CD14-positive monocyte (primary cell): ENCODE results near the gene SCART1. TPM values are rescaled to one million over a fixed set of nuclear protein-coding genes. Genes with fewer than 3 reads are reported as not detected.

Experiments used
- DNase-seq, 3 donors: peaks; one replicate each; pipeline ENCODE4 v3.0.0-alpha.2; 2011 to 2022
- H2AFZ ChIP-seq: 2 replicates; pipeline ENCODE4 v1.6.0; 2012; ENCODE audit warnings: mild to moderate bottlenecking, low read depth, low read length, inconsistent platforms; ENCODE audit not compliant: insufficient read depth, poor library complexity, severe bottlenecking
- H3K27ac ChIP-seq, 2 donors: 1 replicate in 1 of 2; 2 replicates in 1 of 2; pipeline ENCODE4 v1.5.1; 2012 to 2013; ENCODE audit warnings: low read length in 2 of 2, control low read depth in 1 of 2, inconsistent platforms in 1 of 2, low read depth in 1 of 2, mild to moderate bottlenecking in 1 of 2
- H3K27me3 ChIP-seq, 2 donors: one replicate each; pipeline versions ENCODE4 v1.6.0 to v1.6.1; 2011 to 2013; ENCODE audit warnings: low read length in 2 of 2; ENCODE audit not compliant: control insufficient read depth in 2 of 2, insufficient read depth in 2 of 2
- H3K36me3 ChIP-seq, 2 donors: replicated peaks in 1 of 2; 1 replicate in 1 of 2; 2 replicates in 1 of 2; pipeline versions ENCODE4 v1.5.1 to v1.6.1; 2012 to 2013; ENCODE audit warnings: low read length in 2 of 2, control low read depth in 1 of 2, inconsistent platforms in 1 of 2, mild to moderate bottlenecking in 1 of 2; ENCODE audit not compliant: insufficient read depth in 2 of 2, control insufficient read depth in 1 of 2
- H3K4me1 ChIP-seq, 2 donors: 1 replicate in 1 of 2; 2 replicates in 1 of 2; pipeline versions ENCODE4 v1.5.1 to v1.6.1; 2012 to 2013; ENCODE audit warnings: low read length in 2 of 2, control low read depth in 1 of 2, inconsistent platforms in 1 of 2, mild to moderate bottlenecking in 1 of 2, moderate library complexity in 1 of 2; ENCODE audit not compliant: insufficient read depth in 2 of 2, control insufficient read depth in 1 of 2
- H3K4me2 ChIP-seq: replicated peaks from 2 replicates; pipeline ENCODE3; 2012; ENCODE audit warnings: low read length, moderate library complexity, mild to moderate bottlenecking; ENCODE audit not compliant: poor library complexity, severe bottlenecking; ENCODE audit errors: extremely low read depth
- H3K4me3 ChIP-seq, 3 experiments: fragments of 200-600 bp in 1 of 3; sonication (generic) in 1 of 3; replicated peaks in 1 of 3; 1 replicate in 2 of 3; 2 replicates in 1 of 3; pipeline ENCODE4 v1.5.1; 2011 to 2013; ENCODE audit warnings: low read length in 3 of 3, mild to moderate bottlenecking in 3 of 3, control low read depth in 2 of 3, low read depth in 2 of 3, inconsistent platforms in 1 of 3, moderate library complexity in 1 of 3
- H3K79me2 ChIP-seq: 2 replicates; pipeline ENCODE4 v1.6.0; 2012; ENCODE audit warnings: mild to moderate bottlenecking, control low read depth, inconsistent platforms, low read length, moderate library complexity; ENCODE audit not compliant: insufficient read depth
- H3K9ac ChIP-seq: 2 replicates; pipeline ENCODE4 v1.6.0; 2017; ENCODE audit warnings: low read length, mild to moderate bottlenecking; ENCODE audit not compliant: insufficient read depth, poor library complexity, severe bottlenecking
- H3K9me3 ChIP-seq, 2 donors: replicated peaks in 1 of 2; 1 replicate in 1 of 2; 2 replicates in 1 of 2; pipeline versions ENCODE4 v1.5.1 to v1.6.1; 2012 to 2013; ENCODE audit warnings: low read length in 2 of 2, control low read depth in 1 of 2; ENCODE audit not compliant: control insufficient read depth in 1 of 2, insufficient read depth in 1 of 2
- H4K20me1 ChIP-seq: 2 replicates; pipeline ENCODE4 v1.6.0; 2012; ENCODE audit warnings: mild to moderate bottlenecking, low read length, control low read depth, moderate library complexity; ENCODE audit not compliant: insufficient read depth
- H3K27ac Mint-ChIP-seq, 7 donors: one replicate each; pipeline ENCODE4 v1.8.0; 2020; ENCODE audit warnings: mild to moderate bottlenecking in 7 of 7, mixed read lengths in 7 of 7, moderate library complexity in 6 of 7, inconsistent platforms in 2 of 7
- H3K27me3 Mint-ChIP-seq, 3 donors: one replicate each; pipeline ENCODE4 v1.8.0; 2021 to 2022; ENCODE audit warnings: low read depth in 3 of 3, mild to moderate bottlenecking in 3 of 3, mixed read lengths in 3 of 3, moderate library complexity in 3 of 3, inconsistent platforms in 1 of 3
- H3K36me3 Mint-ChIP-seq, 2 donors: one replicate each; pipeline ENCODE4 v1.8.0; 2020; ENCODE audit warnings: mixed read lengths in 2 of 2, inconsistent platforms in 1 of 2, mild to moderate bottlenecking in 1 of 2
- H3K4me1 Mint-ChIP-seq: one replicate; pipeline ENCODE4 v1.8.0; 2020; ENCODE audit warnings: mild to moderate bottlenecking, mixed read lengths
- H3K4me3 Mint-ChIP-seq, 2 donors: one replicate each; pipeline ENCODE4 v1.8.0; 2020; ENCODE audit warnings: mild to moderate bottlenecking in 2 of 2, mixed read lengths in 2 of 2, moderate library complexity in 1 of 2
- H3K9me3 Mint-ChIP-seq, 7 donors: one replicate each; pipeline ENCODE4 v1.8.0; 2020 to 2022; ENCODE audit warnings: mixed read lengths in 7 of 7, mild to moderate bottlenecking in 6 of 7, moderate library complexity in 6 of 7, inconsistent platforms in 2 of 7
- WGBS: methylation state at CpG from one replicate; pipeline ENCODE4 v1.1.5; 2013; ENCODE audit warnings: missing lambda C conversion rate; ENCODE audit not compliant: insufficient coverage; 5-methylcytosine and 5-hydroxymethylcytosine counted together
- intact Hi-C, 2 donors: fragments of 100-400 bp; cut with micrococcal nuclease; formaldehyde crosslinking; loops; one replicate each; pipeline versions ENCODE4 v1.15.0 to v1.15.1; 2023
- polyA plus RNA-seq, 3 donors: library from polyadenylated mRNA; depleted of rRNA in 1 of 3; unstranded in 2 of 3; stranded (reverse) in 1 of 3; fragments of 300-500 nt in 2 of 3; fragments of >200 nt in 1 of 3; fragmentation: Illumina TruSeq in 2 of 3; gene quantifications; 1 replicate in 2 of 3; 2 replicates in 1 of 3; pipeline ENCODE4 v1.2.3, GENCODE V29; 2012 to 2021
- TF ChIP-seq, protein P1 (sequence below): fragments of 200-600 bp; IDR thresholded peaks from one replicate; pipeline ENCODE4 v1.8.0; 2022; ENCODE audit warnings: antibody characterized with exemption, mild to moderate bottlenecking

SCART1 gene
- polyA plus RNA-seq, 3 donors: 1.1 TPM; not detected in 2

DNA sequence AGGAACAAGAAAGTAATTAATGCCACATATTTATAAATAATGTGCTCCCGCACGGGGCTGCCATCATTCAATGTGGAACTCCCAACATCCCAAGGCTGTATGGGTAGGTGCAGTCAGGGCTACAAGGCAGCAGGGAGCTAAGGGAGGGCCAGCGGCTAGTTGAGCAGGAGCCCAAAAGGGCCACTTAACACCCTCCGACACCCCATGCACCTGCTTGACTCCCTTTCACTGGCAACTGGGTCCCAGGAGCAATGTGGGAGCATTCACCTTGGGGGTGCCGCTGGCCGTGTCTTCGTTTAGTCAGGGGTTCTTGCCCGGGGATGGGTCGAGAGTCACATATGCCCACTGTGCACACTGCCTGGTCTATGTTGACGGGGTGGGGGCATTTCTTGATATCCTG lies 27.9 kb downstream of the SCART1 start:
- Histone ChIP-seq H3K9me3 (peaks cover 10 to 24% of the 10 kb centered on the region in 2 donors), H3K9ac (no peak overlapping the region), H3K4me2 (no peak overlapping the region), H3K27ac (no peak overlapping the region), H3K36me3 (no peaks in the 10 kb centered on the region), H3K27me3 (no peaks in the 10 kb centered on the region), H3K4me3 (no peak overlapping the region), H4K20me1 (no peaks in the 10 kb centered on the region), H3K4me1 (no peaks in the 10 kb centered on the region), H3K79me2 (no peaks in the 10 kb centered on the region), H2AFZ (no peak overlapping the region)
- no peak for DNase-seq
- Mint-ChIP-seq H3K27me3 (peaks cover 5 to 9% (median 6%) of the 10 kb centered on the region in 3 donors), H3K4me1 (no peaks in the 10 kb centered on the region), H3K36me3 (no peaks in the 10 kb centered on the region), H3K4me3 (no peak overlapping the region), H3K27ac (no peak overlapping the region), H3K9me3 (peaks cover 15 to 25% (median 21%) of the 10 kb centered on the region in 7 donors)
- TF ChIP-seq, protein P1, sequence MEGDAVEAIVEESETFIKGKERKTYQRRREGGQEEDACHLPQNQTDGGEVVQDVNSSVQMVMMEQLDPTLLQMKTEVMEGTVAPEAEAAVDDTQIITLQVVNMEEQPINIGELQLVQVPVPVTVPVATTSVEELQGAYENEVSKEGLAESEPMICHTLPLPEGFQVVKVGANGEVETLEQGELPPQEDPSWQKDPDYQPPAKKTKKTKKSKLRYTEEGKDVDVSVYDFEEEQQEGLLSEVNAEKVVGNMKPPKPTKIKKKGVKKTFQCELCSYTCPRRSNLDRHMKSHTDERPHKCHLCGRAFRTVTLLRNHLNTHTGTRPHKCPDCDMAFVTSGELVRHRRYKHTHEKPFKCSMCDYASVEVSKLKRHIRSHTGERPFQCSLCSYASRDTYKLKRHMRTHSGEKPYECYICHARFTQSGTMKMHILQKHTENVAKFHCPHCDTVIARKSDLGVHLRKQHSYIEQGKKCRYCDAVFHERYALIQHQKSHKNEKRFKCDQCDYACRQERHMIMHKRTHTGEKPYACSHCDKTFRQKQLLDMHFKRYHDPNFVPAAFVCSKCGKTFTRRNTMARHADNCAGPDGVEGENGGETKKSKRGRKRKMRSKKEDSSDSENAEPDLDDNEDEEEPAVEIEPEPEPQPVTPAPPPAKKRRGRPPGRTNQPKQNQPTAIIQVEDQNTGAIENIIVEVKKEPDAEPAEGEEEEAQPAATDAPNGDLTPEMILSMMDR: no peak
- intact Hi-C loops: no loop called here
- 95% methylated on average over 2 of the region's 10 CpGs for WGBS

DNA sequence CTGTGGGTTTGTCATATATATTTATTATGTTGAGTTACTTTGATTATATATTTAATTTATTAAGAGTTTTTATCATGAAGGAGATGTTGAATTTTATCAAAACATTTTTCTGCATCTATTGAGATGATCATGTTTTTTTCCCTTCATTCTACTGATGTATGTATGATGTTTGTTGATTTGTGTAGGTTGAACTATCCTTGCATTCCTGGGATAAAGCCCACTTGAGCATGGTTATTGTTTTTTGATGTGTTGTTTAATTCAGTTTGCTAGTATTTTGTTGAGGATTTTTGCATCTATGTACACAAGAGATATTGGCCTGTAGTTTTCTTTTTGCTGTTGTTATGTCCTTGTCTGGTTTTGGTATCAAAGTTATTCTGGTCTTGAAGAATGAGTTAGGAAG lies 31.1 kb downstream of the SCART1 start:
- Histone ChIP-seq H3K4me1 (no peaks in the 10 kb centered on the region), H3K27ac (no peak overlapping the region), H3K9me3 (peaks cover 28 to 52% of the 10 kb centered on the region in 2 donors), H3K9ac (no peak overlapping the region), H3K79me2 (no peaks in the 10 kb centered on the region), H2AFZ (no peak overlapping the region), H3K4me3 (no peak overlapping the region), H3K4me2 (no peak overlapping the region), H4K20me1 (no peaks in the 10 kb centered on the region), H3K27me3 (no peaks in the 10 kb centered on the region), H3K36me3 (no peaks in the 10 kb centered on the region)
- intact Hi-C loops: no loop called here
- Mint-ChIP-seq H3K4me1 (no peaks in the 10 kb centered on the region), H3K36me3 (no peaks in the 10 kb centered on the region), H3K27me3 (peaks cover 5 to 8% (median 5%) of the 10 kb centered on the region in 3 donors), H3K27ac (no peak overlapping the region), H3K9me3 (peaks cover 36 to 52% (median 48%) of the 10 kb centered on the region in 7 donors), H3K4me3 (no peak overlapping the region)
- DNase-seq: no peak
- TF ChIP-seq, protein P1: no peak
